K562 (cell line): ENCODE measurements around the gene KBTBD3.

Experiments
- ARID3A ChIP-seq: IDR thresholded peaks from 2 replicates; pipeline ENCODE4 v1.6.1; 2012; ENCODE audit warnings: low read depth, low read length, improper control_type of control experiment, borderline replicate concordance
- C11orf30 ChIP-seq: fragments of 450-650 bp; IDR thresholded peaks from 2 replicates; pipeline ENCODE4 v1.6.1; 2016; ENCODE audit warnings: low read depth, mild to moderate bottlenecking
- CCNT2 ChIP-seq: IDR thresholded peaks from 2 replicates; pipeline ENCODE4 v1.6.1; 2011; ENCODE audit warnings: borderline replicate concordance, low read depth, mild to moderate bottlenecking, moderate library complexity, mixed read lengths, low read length; ENCODE audit not compliant: insufficient read length; ENCODE audit errors: extremely low read depth
- CTCFL ChIP-seq: IDR thresholded peaks from 2 replicates; pipeline ENCODE4 v1.6.1; 2011; ENCODE audit warnings: borderline replicate concordance, low read depth, mild to moderate bottlenecking, moderate library complexity, low read length; ENCODE audit not compliant: insufficient read depth, poor library complexity, severe bottlenecking
- EZH2 ChIP-seq: IDR thresholded peaks from 2 replicates; pipeline ENCODE4 v1.6.1; 2012; ENCODE audit warnings: low read depth, mild to moderate bottlenecking, inconsistent platforms, low read length, borderline replicate concordance
- RCOR1 ChIP-seq, 2 experiments: IDR thresholded peaks; 2 replicates each; pipeline ENCODE4 v1.6.1; 2012; ENCODE audit warnings: low read depth in 2 of 2, low read length in 2 of 2, borderline replicate concordance in 1 of 2, improper control_type of control experiment in 1 of 2
- SMAD1 ChIP-seq: fragments of 150-350 bp; IDR thresholded peaks from 2 replicates; pipeline ENCODE4 v1.6.1; 2014; ENCODE audit warnings: low read length, low read depth; ENCODE audit not compliant: partially characterized antibody
- ZNF121 ChIP-seq: sonication (generic); formaldehyde crosslinking; conservative IDR thresholded peaks from 2 replicates; pipeline ENCODE4 v1.8.0; 2022; ENCODE audit warnings: missing genetic modification reagents

- TF ChIP-seq CCNT2 (no peak), CTCFL (no peak), EZH2 (no peak), C11orf30 (no peak), ZNF121 (CRISPR knock-in tag) (no peak), RCOR1 (IDR thresholded peaks at IDR 0.05; ENCODE audit: borderline replicate concordance in 1 of 2, low read depth in 2 of 2, low read length in 2 of 2) (no peak), ARID3A (no peak; the same call in 1 of the 2 replicates), SMAD1 (no peak)
Measured at GRCh38 chr11:106087815-106088435, 10.8 kb upstream of the KBTBD3 start.
